ENCODE results near the gene PRKG1. TPM values are rescaled to one million over a fixed set of nuclear protein-coding genes. Genes with fewer than 3 reads are reported as not detected.

The PRKG1 gene
- total and polyA plus RNA-seq, 2 of the 4 experiments (the other 2 are of a cell fraction): 3.5 to 18.3 TPM

- no peak for ATAC-seq (ENCODE audit: low read depth)
- Histone ChIP-seq H3K4ac (ENCODE audit: low read depth, low read length) (no peak overlapping the region), H4K91ac (ENCODE audit: insufficient read depth, low read depth, low read length) (no peak overlapping the region), H4K20me1 (ENCODE audit: insufficient read depth, low read length) (no peaks in the 10 kb centered on the region), H2AK9ac (replicated peaks; ENCODE audit: low read depth, low read length, poor library complexity) (no peak overlapping the region), H2BK5ac (ENCODE audit: low read depth, low read length, poor library complexity, severe bottlenecking) (no peak overlapping the region), H3K18ac (ENCODE audit: low read depth, low read length) (no peak overlapping the region), H3K23ac (ENCODE audit: low read depth, low read length) (no peak overlapping the region), H3K9me3 (ENCODE audit: control insufficient read depth, insufficient read depth, low read length) (no peaks in the 10 kb centered on the region), H3K36me3 (ENCODE audit: control insufficient read depth, insufficient read depth, low read length) (no peaks in the 10 kb centered on the region), H3K27ac (ENCODE audit: insufficient read depth, low read length) (no peak overlapping the region), H4K5ac (ENCODE audit: low read depth, low read length) (no peak overlapping the region), H2BK20ac (ENCODE audit: low read depth, low read length) (no peak overlapping the region), H2BK120ac (ENCODE audit: low read depth, low read length) (no peak overlapping the region), H3K9me1 (ENCODE audit: insufficient read depth, low read length) (peaks cover 3% of the 10 kb centered on the region; the same call in 1 of the 2 replicates), H3K4me1 (ENCODE audit: control insufficient read depth, insufficient read depth, low read length) (peaks cover 1% of the 10 kb centered on the region; the same call in 1 of the 2 replicates), H3K56ac (ENCODE audit: extremely low read depth, insufficient read depth, low read length) (no peak overlapping the region), H3K27me3 (ENCODE audit: control insufficient read depth, insufficient read depth, low read length) (no peaks in the 10 kb centered on the region), H2BK15ac (ENCODE audit: low read depth, low read length) (no peak overlapping the region), H2AK5ac (ENCODE audit: low read depth, low read length) (no peak overlapping the region), H3K9ac (ENCODE audit: low read depth, low read length) (no peak overlapping the region), H2AFZ (replicated peaks; ENCODE audit: low read length, poor library complexity) (no peak overlapping the region), H4K8ac (ENCODE audit: low read depth in 2 of 2, low read length in 2 of 2) (no peak overlapping the region), H3K79me1 (ENCODE audit: low read depth in 1 of 2, low read length in 2 of 2) (no peaks in the 10 kb centered on the region), H3K4me2 (ENCODE audit: low read depth, low read length) (no peak overlapping the region), H3K14ac (replicated peaks; ENCODE audit: low read depth, low read length) (no peak overlapping the region), H3K4me3 (ENCODE audit: insufficient read depth, low read depth, low read length) (no peak overlapping the region)
- in situ Hi-C loops (cut with MboI; ENCODE audit: low sequenced_read_pairs) (no loop called here), intact Hi-C loops (cut with micrococcal nuclease) (no loop called here), dilution Hi-C loops (cut with HindIII; ENCODE audit: low sequenced_read_pairs, unreplicated experiment) (no loop called here)
- no TSS peak for BruUV-seq (replicated peaks)
- ChIA-PET CTCF (no interaction called here), POLR2A (ENCODE audit: unreplicated experiment) (no interaction called here)
- 100% methylated on average over 1 of the region's 2 CpGs; no CpG with 5 or more reads in 1 of the 2 experiments for WGBS, 2 experiments (ENCODE audit: extremely low coverage in 2 of 2, insufficient read length in 1 of 2)
- TF ChIP-seq RFX5 (IDR thresholded peaks at IDR 0.05; ENCODE audit: low read depth, low read length) (no peak), CTCF (conservative IDR thresholded peaks at IDR 0.05; ENCODE audit: low read depth, low read length) (no peak), SMC3 (IDR thresholded peaks at IDR 0.05; ENCODE audit: low read depth, low read length) (no peak), CEBPB (IDR thresholded peaks at IDR 0.05; ENCODE audit: low read depth, low read length) (no peak), FOS (IDR thresholded peaks at IDR 0.05; ENCODE audit: low read depth, low read length) (no peak), RAD21 (IDR thresholded peaks at IDR 0.05; ENCODE audit: low read length) (no peak), BHLHE40 (IDR thresholded peaks at IDR 0.05; ENCODE audit: low read depth, low read length) (no peak), POLR2A (IDR thresholded peaks at IDR 0.05; ENCODE audit: low read depth, low read length) (no peak), RCOR1 (IDR thresholded peaks at IDR 0.05; ENCODE audit: insufficient replicate concordance, low read length) (no peak), USF2 (IDR thresholded peaks at IDR 0.05; ENCODE audit: low read depth, low read length) (no peak), MAFK (IDR thresholded peaks at IDR 0.05; ENCODE audit: low read depth, low read length) (no peak), NFE2L2 (IDR thresholded peaks at IDR 0.05; ENCODE audit: low read depth, low read length) (no peak), MXI1 (IDR thresholded peaks at IDR 0.05; ENCODE audit: borderline replicate concordance, low read depth, low read length) (no peak), CHD1 (IDR thresholded peaks at IDR 0.05; ENCODE audit: low read depth, low read length) (no peak), ELK1 (IDR thresholded peaks at IDR 0.05; ENCODE audit: borderline replicate concordance, low read depth, low read length) (no peak), MAZ (IDR thresholded peaks at IDR 0.05; ENCODE audit: borderline replicate concordance, low read depth, low read length) (no peak)
- no peak for DNase-seq
Observed at GRCh38 chr10:52135101-52135500, 1060.8 kb downstream of the PRKG1 start.
